ENCODE data around the gene POMC. TPM values are rescaled to one million over a fixed set of nuclear protein-coding genes. Genes with fewer than 3 reads are reported as not detected.
A peak's percentile ranks its signal among the peaks of the same experiment; 100 is the strongest.

The POMC gene
- total RNA-seq, 1 donor from 2014 or later = 3.3 TPM

GRCh38 chr2:25198209-25198525 is 29.8 kb upstream of the POMC start:
- H3K36me3 ChIP-seq = no peaks in the 10 kb centered on the region
- no peaks in the 10 kb centered on the region for H3K9me3 ChIP-seq
- intact Hi-C loops (cut with DNase I) = no loop called here
- H3K4me1 ChIP-seq = peaks cover 4% of the 10 kb centered on the region
- no peaks in the 10 kb centered on the region for H3K27me3 ChIP-seq
- ATAC-seq (no peak), DNase-seq (no peak)
- TF ChIP-seq CTCF (IDR thresholded peaks at IDR 0.05) = no peak
- H3K27ac ChIP-seq = no peak overlapping the region
- H3K4me3 ChIP-seq = no peak overlapping the region

- Histone ChIP-seq H3K4me1 (peaks cover 4% of the 10 kb centered on the region), H3K27me3 (no peaks in the 10 kb centered on the region), H3K36me3 (no peaks in the 10 kb centered on the region), H3K27ac (no peak overlapping the region), H3K9me3 (no peaks in the 10 kb centered on the region), H3K4me3 (no peak overlapping the region)
- ATAC-seq (peak; percentile 31), DNase-seq (peak; percentile 35)
- intact Hi-C loops (cut with DNase I) = no loop called here
- no peak for TF ChIP-seq CTCF (IDR thresholded peaks at IDR 0.05)
Measured at GRCh38 chr2:25197336-25198208, 29.2 kb upstream of the POMC start.

GRCh38 chr2:25194576-25195122 is 26.3 kb upstream of the POMC start:
- ATAC-seq = no peak
- no peak overlapping the region for H3K4me3 ChIP-seq
- no peak for TF ChIP-seq CTCF (IDR thresholded peaks at IDR 0.05)
- H3K36me3 ChIP-seq = no peaks in the 10 kb centered on the region
- DNase-seq = peak; percentile 35
- no peak overlapping the region for H3K27ac ChIP-seq
- intact Hi-C loops (cut with DNase I) = no loop called here
- no peaks in the 10 kb centered on the region for H3K9me3 ChIP-seq
- H3K4me1 ChIP-seq = peaks cover 4% of the 10 kb centered on the region
- no peaks in the 10 kb centered on the region for H3K27me3 ChIP-seq

GRCh38 chr2:25190536-25190935 is 22.2 kb upstream of the POMC start:
- Histone ChIP-seq H3K27ac (no peak overlapping the region), H3K4me3 (no peak overlapping the region), H3K27me3 (no peaks in the 10 kb centered on the region), H3K36me3 (no peaks in the 10 kb centered on the region), H3K9me3 (no peaks in the 10 kb centered on the region), H3K4me1 (no peaks in the 10 kb centered on the region)
- ATAC-seq = no peak
- no peak for TF ChIP-seq CTCF (IDR thresholded peaks at IDR 0.05)
- intact Hi-C loops (cut with DNase I) = no loop called here
- DNase-seq = no peak

GRCh38 chr2:25188405-25188804 is 20.0 kb upstream of the POMC start:
- intact Hi-C loops (cut with DNase I) = no loop called here
- no peak for ATAC-seq

More at GRCh38 chr2:25188405-25188804, 20.0 kb upstream of the POMC start:
- no peak for DNase-seq
- no peak overlapping the region for H3K4me3 ChIP-seq
- TF ChIP-seq CTCF (IDR thresholded peaks at IDR 0.05) = no peak
- no peaks in the 10 kb centered on the region for H3K4me1 ChIP-seq
- H3K9me3 ChIP-seq = no peaks in the 10 kb centered on the region
- H3K36me3 ChIP-seq = no peaks in the 10 kb centered on the region
- H3K27ac ChIP-seq = no peak overlapping the region
- no peaks in the 10 kb centered on the region for H3K27me3 ChIP-seq
